Stimulated activated CD4-positive, alpha-beta T cell treated with anti-CD3 and anti-CD28 coated beads, Interleukin-2, amount 100 ng/mL, for 4 hours (primary cell): ENCODE measurements around the gene GRM1.

Source experiments
- DNase-seq: peaks from one replicate; pipeline ENCODE4 v3.0.0-alpha.2; 2020; ENCODE audit warnings: low read depth

The GRM1 gene

DNA sequence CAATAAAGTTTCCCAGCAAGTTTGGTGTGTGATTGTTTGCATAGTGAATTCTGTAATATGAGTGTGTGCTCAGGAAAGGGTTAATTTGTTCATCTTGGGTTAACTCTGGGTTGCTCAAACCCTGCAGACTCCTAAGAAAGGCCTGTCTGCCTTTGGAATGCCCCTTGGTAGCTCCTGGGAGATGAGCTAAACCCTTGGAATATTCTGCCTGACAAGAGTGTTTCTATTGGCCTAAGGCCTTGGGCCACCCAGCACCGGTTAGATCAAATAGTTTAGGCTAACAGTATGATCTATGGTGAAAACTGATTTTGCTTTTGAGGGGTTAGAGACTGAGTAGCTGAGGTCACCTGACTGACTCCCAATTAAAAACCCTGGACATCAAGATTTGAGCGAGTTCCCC lies 248.3 kb downstream of the GRM1 start:
- no peak for DNase-seq

DNA sequence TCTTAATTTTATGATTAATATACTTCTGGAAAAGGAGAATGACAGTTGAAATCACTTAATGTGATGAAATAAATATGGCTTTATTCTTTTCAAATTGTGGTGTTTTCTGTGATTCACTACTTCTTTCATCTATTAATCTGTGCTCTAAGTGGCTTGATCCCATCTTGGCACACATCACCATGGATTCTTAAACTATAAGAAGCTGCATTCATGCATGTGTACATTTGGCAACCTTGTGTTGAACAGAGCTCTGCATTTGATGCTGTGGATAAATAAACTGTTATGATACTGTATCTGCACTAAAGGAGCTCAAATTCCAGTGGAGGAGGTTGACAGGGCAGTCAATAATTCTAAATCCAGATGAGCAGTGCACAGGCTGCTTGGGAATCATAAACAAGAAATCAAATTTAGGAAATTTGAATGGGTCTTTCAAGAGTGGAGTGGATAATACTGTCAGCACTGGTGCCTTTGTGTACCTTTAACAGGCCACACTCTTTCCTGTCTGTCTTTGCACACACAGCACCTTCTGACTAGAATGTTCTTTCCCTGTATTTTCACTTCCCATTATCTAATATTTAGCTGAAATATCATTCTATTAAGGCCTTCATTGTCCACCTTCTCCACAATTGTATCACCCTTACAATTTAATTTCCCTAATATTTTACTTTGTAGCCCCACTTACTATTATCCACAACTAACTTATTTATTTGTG lies 252.9 kb downstream of the GRM1 start:
- DNase-seq = no peak

DNA sequence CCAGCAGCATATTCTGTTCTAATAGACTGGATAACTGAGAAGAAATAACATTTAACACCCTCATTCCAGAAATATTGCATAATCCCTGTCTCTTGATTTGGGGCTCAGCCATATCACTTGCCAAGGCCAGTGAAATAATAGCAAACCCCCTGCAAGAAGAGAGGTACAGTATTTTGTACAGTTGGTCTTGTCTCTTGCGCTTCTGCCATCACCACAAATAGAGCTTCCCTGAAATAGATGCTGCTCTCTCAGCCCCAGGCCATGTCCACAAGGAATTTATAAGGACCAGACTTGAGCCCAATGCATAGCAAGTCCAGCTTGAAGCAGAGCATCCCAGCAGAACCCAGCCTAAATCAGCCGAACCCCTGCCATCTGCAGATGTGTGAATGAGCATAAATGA lies 254.0 kb downstream of the GRM1 start:
- DNase-seq = no peak

DNA sequence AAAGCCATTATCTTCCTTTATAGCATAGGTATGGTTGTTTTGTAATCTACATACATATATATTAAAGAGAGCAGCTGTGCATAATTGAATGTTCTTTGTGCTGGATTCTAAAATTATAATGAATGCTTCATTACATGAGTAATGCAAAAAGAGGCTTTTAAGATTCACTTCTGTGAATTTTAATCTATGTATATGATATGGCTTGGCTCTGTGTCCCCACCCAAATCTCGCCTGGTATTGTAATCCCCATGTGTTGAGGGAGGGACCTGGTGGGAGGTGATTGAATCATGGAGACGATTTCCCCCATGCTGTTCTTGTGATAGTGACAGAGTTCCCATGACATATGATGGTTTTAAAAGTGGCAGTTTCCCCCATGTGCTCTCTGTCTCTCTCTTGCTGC lies 255.4 kb downstream of the GRM1 start:
- DNase-seq = no peak

DNA sequence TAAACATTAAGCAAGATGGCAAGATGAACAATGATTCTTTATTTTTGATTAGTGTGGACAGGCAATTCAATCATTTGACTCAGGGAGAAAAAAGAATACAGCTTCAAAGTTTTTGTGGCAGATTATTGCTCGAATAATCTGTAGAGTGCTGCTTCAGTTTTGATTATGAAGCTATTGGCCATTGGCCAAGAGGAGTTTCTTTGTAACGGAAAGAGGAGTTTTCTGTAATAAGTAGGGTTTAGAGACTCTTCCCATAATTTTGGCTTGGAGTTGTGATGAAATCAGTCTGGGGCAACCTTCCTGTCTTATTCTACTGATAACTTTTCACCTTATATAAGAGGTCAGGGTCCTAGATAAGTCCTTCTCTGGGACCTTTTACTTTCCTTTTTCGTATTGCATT lies 258.1 kb downstream of the GRM1 start:
- no peak for DNase-seq

DNA sequence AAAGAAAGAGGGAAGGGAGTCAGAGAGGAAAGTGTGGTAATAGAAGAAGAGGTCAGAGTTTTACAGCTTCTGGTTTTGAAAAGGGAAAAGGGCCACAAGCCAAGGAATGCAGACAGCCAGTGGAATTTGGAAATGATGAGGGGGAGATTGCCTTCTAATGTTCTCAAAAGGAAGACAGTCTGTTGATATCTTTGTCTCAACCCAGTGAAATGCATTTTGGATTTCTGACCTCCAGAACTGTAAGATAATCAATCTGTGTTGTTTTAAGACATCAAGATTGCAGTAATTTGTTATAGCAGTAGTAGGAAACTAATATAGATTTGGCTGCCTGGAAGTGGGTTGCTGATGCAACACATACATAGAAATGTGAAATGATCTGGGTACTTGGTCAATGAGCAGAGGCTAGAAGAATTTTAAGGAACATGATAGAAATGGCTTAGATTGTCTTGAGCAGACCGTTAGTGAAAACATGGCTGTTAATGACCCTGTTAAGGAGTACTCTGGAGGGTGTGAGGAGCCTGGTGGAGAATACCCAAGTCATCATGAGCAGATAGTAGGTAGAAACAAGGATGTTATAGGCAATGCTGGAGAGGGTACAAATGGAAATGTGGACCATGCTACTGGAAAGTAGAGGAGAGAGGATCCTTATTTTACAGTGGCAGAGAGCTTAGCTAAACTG lies 259.0 kb downstream of the GRM1 start:
- DNase-seq = no peak

DNA sequence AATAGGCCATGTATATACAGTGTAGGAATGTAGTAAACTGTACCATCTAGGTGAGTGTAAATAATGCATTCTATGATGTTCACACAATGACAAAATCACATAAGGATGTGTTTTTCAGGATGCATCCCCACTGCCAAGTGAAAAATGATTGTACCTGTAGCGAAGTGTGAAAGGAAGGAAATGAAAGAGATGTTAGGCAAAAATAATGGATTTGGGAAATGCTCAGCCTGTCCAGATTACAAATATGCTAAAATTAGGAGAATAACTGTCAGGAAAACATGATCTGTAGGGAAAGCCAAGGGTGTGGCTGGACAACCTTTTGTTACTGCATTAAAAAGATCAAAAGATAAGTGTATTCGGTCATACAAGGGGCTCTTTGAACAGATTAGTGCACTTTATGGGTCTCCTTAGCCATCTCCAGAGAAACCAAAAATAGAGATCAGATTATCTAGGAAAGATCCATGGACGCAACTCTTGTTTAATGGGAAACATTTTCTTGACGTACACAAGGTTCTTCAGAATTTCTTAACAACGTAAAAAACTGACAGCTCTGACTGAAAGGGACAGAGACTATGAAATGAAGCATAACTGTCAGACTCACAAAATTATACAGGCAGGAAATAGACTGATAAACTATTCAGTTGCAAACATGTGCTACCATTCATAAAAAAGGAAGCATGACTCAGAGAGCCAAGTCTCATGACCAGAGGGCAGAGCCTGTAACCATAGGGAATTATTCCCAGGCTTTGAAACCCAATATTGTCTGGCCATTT lies 261.1 kb downstream of the GRM1 start:
- DNase-seq = no peak

DNA sequence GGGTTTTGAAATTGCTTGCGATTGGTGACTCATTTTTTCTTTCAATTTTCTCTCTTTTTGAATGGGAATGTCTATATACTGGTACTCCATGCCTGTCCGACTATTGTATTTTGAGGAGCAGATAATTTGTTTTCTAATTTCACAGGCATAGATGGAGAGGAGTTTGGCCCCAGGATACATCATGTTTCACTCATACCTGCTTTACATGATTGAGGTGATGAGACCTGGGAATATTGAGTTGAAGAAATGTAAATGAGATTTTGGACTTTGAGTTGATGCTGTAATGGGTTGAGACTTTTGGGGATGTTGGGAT lies 261.7 kb downstream of the GRM1 start:
- DNase-seq = no peak

DNA sequence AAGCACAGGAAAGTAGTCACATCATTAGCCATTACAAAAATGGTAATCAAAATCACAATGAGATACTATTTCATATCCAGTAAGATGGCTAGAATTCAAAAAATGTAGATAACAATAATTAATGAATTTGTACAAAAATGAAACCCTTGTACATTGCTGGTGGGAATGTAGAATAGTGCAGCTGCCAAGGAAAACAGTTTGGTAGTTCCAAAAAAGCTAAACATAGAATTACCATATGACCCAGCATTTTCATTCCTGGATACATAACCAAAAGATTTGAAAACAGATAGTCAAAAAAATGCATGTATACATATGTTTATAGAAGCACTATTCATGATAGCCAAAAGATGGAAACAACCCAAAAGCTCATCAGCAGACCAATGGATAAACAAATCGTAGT lies 263.6 kb downstream of the GRM1 start:
- no peak for DNase-seq

DNA sequence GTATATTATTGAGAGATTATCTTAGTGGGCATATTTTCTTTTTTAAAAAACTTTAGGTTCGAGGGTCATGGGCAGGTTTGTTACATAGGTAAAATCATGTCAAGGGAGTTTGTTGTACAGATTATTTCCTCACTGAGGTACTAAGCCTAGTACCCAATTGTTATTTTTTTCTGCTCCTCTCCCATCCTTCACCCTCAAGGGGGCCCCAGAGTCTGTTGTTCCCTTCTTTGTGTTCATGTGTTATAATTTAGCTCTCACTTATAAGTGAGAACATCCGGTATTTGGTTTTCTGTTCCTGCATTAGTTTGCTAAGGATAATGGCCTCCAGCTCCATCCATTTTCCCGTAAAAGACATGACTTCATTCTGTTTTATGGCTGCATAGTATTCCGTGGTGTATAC lies 266.8 kb downstream of the GRM1 start:
- no peak for DNase-seq

DNA sequence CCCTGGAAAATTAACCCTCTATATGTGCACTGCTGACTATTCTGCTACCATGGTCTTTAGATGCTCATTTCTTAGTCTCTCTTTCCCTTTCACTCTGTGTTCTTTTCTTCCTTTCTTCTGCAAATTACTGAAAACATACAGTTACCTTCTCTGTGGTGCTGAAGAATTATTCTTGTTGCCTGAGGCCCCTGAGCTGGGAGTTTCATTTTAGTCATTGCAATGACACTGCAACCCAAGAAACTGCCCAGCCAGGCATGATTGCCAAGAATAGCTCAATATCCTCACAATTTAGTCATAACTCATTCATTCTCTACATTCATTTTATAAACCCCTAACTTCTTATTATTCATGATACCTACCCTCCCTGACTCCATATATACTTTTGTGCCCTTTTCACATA lies 269.0 kb downstream of the GRM1 start:
- DNase-seq = no peak

DNA sequence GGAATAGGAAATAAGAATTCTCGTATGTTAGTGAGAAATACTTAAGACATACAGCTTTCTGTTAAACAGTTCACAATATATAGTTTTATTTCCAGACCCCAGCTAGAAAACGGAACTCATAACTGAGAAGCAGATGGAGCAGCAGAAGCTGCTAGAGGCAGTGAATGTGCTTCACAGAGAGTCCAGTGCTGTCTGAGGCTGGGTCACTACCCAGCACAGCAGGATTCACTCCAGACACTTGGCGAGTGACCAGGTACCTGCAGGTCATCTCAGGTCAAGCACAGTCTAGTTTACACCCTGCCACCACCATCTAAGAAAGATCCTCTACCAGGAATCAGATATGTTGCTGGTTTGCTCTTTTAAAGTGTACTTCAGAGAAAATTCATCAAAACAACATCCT lies 271.7 kb downstream of the GRM1 start:
- DNase-seq = no peak

DNA sequence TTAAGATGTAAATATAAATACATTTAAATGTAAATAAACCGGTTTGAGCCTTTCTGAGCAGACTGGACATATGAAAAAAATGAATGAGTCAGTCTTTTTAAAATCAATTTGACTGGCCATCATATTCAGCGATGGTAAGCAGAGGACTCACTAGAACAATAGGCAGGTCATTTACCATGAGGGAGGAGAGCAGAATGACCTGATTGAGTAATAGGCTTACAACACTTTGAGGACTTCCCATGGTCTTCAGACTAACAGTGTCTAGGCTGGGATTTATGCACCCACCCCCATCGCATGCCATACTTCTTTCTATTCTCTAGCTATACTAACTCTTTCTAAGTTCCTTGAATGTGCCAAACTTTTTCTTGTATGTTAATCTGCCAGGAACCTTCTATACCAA lies 272.9 kb downstream of the GRM1 start:
- no peak for DNase-seq

DNA sequence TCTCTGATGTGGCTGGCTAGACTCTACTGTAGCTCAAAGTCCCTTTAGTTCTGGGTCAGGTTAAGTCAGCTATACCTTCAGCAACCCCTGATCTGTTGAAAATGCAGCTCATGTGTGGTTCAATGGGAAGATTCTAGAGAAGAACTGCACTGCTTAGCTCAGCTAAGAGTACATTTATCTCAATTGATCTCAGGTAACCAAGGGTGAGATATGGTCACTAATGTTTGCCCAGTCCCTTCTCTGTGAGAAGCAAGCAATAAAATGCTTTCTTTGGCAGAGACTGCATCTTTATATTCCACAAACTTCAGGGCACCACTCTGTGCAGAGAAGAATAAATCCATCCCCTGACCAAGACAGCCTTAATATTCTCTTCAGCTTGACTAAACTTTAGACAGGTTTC lies 274.1 kb downstream of the GRM1 start:
- no peak for DNase-seq

DNA sequence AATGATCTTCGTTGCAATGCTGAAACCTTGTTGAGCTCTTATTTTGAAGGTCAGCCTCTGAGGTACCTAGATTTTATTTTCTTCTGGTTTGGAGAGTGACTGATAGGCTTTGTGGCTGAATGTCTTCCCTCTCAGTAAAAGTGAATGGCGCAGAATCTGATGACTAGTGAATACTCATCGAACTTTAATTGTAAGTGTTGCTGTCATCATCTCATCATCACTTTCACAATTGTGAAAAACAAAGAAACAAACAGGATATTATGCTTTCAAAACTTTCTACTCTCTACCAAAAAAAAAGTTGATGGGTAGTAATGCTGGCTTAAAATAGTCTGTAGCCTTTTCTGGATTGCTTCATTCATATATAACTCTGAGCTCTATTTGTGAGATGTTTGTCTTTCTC lies 275.3 kb downstream of the GRM1 start:
- no peak for DNase-seq

DNA sequence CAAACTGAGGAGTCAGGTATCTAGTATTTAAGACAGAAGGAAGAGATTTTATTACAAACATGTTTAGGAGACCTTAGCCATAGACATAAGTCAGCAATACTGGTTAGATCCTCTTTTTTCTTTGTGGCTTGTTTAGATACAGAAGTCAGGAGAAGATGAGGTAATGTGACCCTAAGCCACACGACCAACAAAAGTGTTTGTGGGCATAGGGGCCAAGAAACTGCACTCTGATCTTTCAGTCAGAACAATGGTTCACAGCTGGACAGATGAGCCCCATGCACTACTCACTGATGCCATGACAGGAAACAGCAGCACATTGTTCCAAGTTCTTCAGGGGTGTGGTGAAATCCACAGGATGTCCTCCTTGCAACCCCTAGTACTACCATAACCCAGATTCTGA lies 276.2 kb downstream of the GRM1 start:
- DNase-seq = no peak

DNA sequence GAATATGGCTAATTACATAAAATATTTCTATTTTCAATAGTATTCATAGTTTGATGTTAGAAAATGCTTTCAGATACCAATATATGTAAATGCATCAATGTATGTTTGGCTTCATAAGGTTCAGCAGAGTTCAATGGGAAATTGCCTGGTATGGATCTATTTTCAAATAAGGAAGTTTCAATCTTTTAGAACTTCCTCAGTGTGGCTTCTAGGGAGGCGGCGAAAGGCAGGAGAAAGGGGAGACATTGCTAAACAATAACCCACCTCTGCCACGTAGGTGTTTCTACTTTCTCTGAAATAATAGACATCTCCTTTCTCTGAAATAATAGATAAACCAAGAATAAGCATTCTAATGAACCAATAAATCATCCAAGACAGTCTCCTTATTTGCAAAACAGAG lies 277.1 kb downstream of the GRM1 start:
- no peak for DNase-seq

DNA sequence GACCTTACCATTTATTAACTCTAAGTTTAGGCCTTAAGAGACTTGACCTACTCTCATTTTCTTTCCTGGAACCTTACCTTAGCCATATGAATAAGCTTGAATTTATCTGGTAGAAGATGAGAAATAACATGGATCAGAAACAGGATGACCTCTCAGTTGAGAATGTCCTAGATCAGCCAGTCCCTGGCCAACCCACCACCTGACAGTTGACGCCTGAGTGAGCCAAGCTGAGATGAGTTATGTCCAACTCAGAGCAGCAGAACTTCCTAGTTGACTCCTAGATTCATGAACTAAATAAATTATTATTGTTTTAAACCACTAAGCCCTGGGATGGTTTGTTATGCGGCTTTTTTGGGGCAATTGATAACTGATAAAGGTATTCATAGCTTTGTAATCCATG lies 281.8 kb downstream of the GRM1 start:
- DNase-seq = no peak

DNA sequence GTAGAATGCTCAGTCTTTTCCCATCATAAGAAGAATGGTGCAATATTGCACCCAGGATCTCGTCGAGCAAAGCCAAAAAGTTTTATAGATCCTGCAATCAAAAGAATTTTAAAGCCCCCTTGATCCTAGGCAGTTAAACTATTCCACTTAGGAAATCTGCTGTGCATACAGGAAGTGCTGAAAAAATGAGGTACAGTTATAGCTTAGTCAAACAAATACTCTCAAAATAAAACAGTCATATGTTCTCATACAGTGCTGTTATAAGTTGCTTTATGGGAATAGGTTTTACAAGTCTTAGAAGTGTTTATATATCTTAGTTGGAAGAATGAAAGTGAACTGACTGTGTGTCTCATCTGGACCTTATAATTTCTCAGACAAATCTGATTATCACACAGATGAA lies 282.2 kb downstream of the GRM1 start:
- no peak for DNase-seq

DNA sequence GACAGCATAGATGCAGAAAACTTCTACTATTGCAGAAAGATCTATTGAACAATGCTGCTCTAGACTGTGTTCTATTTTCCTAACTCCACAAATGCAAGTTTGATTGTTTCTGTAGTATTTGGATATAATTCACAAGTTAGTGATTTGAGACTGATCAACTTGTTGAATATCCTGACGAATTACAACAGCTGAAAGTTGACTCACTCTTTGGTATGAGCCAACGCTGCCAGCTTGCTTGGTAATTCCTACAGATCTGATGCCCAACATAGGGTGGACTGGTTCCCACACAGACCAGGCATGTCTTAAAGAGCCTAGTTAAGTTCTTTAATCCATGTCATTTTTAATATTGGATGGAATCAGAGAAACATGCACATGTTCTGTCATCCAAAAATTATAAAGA lies 283.7 kb downstream of the GRM1 start:
- DNase-seq = no peak

DNA sequence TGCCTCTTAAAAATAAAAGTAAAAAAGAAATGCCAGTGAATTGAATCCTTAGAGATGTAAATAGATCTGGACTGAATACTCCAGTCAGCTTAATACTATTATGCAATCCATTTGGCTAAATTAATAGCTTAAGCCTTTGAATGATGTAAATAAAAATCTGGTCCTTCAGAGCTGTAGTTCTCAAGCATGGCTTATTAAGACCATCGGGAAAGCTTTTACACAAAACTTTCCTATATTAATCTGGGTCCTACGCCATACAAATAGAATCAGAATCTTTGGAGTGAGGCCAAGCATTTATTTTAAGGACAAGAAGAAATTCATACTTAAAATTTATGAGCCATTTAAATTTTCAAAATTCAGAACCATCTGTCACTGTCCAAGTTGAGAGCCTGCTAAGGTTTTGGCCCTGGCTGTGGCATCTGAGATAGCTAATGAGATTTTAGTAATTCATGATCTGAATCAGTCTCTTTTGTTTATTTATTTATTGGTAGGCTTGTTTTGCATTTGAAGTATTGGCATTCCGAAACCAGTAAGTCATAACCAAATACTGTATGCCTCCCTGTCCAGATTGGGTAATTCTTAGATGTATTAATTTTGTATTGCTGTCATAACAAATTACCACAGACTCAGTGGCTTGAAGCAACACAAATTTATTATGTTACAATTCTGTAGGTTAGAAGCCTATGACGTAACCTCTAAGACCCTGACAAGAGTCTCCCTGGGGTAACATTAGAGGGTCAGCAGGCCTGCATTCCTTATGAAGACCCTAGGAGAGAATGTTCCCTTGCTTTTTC lies 286.7 kb downstream of the GRM1 start:
- no peak for DNase-seq

DNA sequence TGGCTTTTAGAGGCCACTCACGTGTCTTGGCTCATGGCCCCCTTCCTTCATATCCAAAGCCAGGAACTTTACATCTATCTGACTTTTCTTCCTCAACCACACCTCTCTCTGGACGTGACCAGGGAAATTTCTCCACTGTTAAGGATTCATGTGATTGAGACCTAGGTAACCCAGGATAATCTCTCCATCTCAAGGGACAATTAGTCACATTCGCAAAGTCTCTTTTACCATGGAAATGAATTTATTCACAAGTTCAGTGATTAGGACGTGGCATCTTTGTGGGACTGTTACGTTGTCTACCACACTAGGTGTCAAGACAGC lies 287.3 kb downstream of the GRM1 start:
- DNase-seq = no peak

DNA sequence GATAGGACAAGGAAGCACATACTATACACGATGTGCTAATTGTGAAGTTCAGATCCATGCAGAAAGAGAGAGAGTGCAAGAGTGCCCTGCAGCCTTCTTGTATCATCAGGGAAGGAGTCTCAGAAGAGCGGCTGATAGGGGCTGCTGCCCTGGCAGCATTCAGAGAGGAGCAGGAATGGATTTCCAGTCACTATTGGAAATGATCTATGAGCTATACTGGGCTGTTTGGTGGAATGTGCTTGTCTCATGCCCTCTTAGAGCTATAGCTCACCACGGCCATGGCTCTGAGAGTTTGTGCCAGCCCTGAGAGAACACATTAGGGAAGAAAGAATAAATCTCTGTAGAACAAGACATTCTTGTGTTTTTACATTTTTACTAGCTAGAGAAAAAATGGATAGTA lies 302.2 kb downstream of the GRM1 start:
- DNase-seq = no peak
